Nephron progenitor cell (in vitro differentiated cells): ENCODE results near the gene NAALADL1.

Experiments
- DNase-seq: peaks from one replicate; pipeline ENCODE4 v3.0.0; 2021
- H3K27ac Mint-ChIP-seq: 2 replicates; pipeline ENCODE4 v1.8.0; 2021; ENCODE audit warnings: mild to moderate bottlenecking, moderate library complexity, mixed read lengths
- H3K27me3 Mint-ChIP-seq: 2 replicates; pipeline ENCODE4 v1.8.0; 2021; ENCODE audit warnings: mild to moderate bottlenecking, low read depth, mixed read lengths; ENCODE audit not compliant: poor library complexity
- H3K36me3 Mint-ChIP-seq: 2 replicates; pipeline ENCODE4 v1.8.0; 2021; ENCODE audit warnings: low read depth, mixed read lengths
- H3K4me1 Mint-ChIP-seq: 2 replicates; pipeline ENCODE4 v1.8.0; 2021; ENCODE audit warnings: mixed read lengths
- H3K4me3 Mint-ChIP-seq: 2 replicates; pipeline ENCODE4 v1.8.0; 2021; ENCODE audit warnings: mild to moderate bottlenecking, moderate library complexity, mixed read lengths
- H3K9me3 Mint-ChIP-seq: 2 replicates; pipeline ENCODE4 v1.8.0; 2021; ENCODE audit warnings: mild to moderate bottlenecking, moderate library complexity, mixed read lengths
- CTCF ChIP-seq: fragments of 200-600 bp; sonication (generic); IDR thresholded peaks from 2 replicates; pipeline ENCODE4 v1.5.0; 2021; ENCODE audit warnings: antibody characterized with exemption

The NAALADL1 gene

DNA sequence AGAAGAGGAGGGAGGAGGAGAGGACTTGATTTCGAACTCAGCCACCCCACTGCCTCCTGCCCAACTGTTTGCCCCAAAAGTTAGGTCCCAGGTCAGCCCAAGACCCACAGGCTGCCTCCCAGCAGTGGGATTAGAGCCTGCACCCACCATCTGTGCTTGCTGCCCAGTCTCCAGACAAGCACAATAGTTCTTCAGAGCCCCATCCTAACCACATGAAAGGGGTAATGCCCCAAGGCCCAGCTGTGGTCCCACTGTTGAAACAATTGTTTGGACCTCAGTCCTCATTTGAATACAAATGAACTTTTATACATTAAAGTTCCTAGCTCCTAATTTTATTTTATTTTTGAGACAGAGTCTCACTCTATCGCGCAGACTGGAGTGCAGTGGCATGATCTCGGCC lies 32.3 kb upstream of the NAALADL1 start:
- DNase-seq, result no peak
- H3K9me3 Mint-ChIP-seq, result no peaks in the 10 kb centered on the region
- peaks cover 14% of the 10 kb centered on the region for H3K36me3 Mint-ChIP-seq
- no peak for TF ChIP-seq CTCF
- H3K4me3 Mint-ChIP-seq, result no peak overlapping the region
- no peak overlapping the region for H3K27ac Mint-ChIP-seq
- peaks cover 3% of the 10 kb centered on the region for H3K27me3 Mint-ChIP-seq
- peaks cover 4% of the 10 kb centered on the region for H3K4me1 Mint-ChIP-seq

DNA sequence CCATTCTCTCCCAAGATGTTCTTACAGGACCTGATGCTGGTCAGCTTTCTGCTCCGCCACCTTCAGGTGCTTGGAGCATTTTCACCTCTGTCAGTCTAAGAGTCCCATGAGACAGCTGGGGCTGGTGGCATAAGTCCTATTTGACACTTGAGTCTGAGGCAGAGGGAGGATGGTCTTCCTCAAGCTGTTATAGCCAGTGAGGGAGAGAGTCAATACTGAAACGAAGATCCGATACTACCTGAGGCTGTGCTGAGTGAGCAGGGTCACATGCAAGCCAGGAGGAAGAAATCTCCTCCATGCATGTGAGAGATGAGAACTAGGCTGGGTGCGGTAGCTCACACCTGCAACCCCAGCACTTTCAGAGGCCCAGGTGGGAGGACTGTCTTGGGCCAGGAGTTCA lies 31.3 kb upstream of the NAALADL1 start:
- H3K27me3 Mint-ChIP-seq, result peaks cover under 1% of the 10 kb centered on the region

GRCh38 chr11:65087827-65088226 lies 29.5 kb upstream of the NAALADL1 start:
- Mint-ChIP-seq H3K27me3 (no peaks in the 10 kb centered on the region), H3K27ac (no peak overlapping the region), H3K9me3 (no peaks in the 10 kb centered on the region), H3K4me1 (peaks cover 23% of the 10 kb centered on the region), H3K36me3 (peaks cover 17% of the 10 kb centered on the region), H3K4me3 (no peak overlapping the region)
- no peak for DNase-seq
- no peak for TF ChIP-seq CTCF

More for the DNA sequence above, 31.3 kb upstream of the NAALADL1 start:
- Mint-ChIP-seq H3K36me3 (peaks cover 17% of the 10 kb centered on the region), H3K4me1 (peaks cover 13% of the 10 kb centered on the region), H3K4me3 (no peak overlapping the region), H3K9me3 (no peaks in the 10 kb centered on the region), H3K27ac (no peak overlapping the region)
- no peak for TF ChIP-seq CTCF
- no peak for DNase-seq

DNA sequence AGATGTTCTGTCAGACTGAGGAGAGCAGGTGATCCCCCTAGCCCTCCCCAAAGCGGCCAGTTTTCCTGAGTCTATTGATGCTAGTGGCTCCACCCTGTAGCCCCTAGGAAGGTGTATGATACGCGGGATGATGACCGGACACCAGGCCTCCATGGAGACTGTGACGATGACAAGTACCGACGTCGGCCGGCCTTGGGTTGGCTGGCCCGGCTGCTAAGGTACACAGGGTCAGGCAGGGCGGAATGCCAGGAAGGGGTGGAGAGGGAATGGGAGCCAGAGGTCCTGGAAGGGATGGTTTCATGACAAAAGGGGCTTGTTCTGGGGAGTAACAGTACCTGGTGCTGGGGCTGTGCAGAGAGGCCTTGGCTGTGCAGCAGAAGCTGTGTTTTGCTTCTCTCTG lies 28.9 kb upstream of the NAALADL1 start:
- Mint-ChIP-seq H3K9me3 (no peaks in the 10 kb centered on the region), H3K27me3 (no peaks in the 10 kb centered on the region), H3K27ac (no peak overlapping the region), H3K4me1 (peaks cover 29% of the 10 kb centered on the region), H3K36me3 (peaks cover 17% of the 10 kb centered on the region), H3K4me3 (no peak overlapping the region)
- no peak for DNase-seq
- TF ChIP-seq CTCF, result no peak

DNA sequence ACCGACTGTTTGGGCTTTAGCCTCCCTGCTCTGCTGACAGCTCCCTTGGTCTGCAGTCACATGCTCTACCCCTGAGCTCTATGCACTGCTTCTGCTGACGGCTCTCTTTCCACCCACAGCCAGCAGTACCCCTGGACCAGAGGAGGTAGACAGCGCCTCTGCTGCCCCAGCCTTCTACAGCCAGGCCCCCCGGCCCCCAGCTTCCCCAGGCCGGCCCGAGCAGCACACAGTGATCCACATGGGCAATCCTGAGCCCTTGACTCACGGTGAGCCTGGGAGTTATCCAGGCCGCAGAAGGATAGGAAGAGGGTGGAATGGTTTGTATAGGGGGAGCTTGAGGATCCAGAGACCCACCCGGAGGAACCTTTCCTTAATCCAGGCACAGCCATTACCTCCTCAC lies 28.5 kb upstream of the NAALADL1 start:
- Mint-ChIP-seq H3K4me3 (no peak overlapping the region), H3K36me3 (peaks cover 17% of the 10 kb centered on the region), H3K4me1 (peaks cover 32% of the 10 kb centered on the region), H3K27me3 (no peaks in the 10 kb centered on the region), H3K9me3 (no peaks in the 10 kb centered on the region), H3K27ac (no peak overlapping the region)
- no peak for DNase-seq
- no peak for TF ChIP-seq CTCF

DNA sequence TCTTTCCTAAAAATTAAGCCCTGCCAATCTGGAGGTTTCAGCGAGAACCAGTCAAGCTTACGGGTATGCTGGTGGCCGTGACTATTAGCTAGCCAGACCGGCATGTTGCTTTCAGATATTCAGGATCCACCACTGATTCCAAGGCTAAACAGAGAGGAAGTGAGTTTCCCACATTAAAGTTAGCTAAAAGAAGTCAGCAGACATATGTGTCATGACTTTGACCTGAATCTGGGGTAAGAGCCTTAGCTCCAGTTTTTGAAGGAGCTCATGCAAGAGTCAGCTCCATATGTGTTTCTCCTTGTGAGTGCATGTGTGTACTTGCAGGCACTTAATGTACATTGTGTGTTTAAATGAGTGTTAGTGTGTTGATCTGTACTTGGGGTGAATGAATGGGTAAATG lies 27.1 kb upstream of the NAALADL1 start:
- H3K27me3 Mint-ChIP-seq, result no peaks in the 10 kb centered on the region
- H3K36me3 Mint-ChIP-seq, result peaks cover 22% of the 10 kb centered on the region
- DNase-seq, result no peak
- peak overlapping the region; percentile 99 for H3K4me3 Mint-ChIP-seq
- peak overlapping the region; percentile 1 for H3K27ac Mint-ChIP-seq
- no peak for TF ChIP-seq CTCF
- no peaks in the 10 kb centered on the region for H3K9me3 Mint-ChIP-seq
- peaks cover 38% of the 10 kb centered on the region for H3K4me1 Mint-ChIP-seq
